ENCODE results near the gene CD151.

Gene CD151

DNA sequence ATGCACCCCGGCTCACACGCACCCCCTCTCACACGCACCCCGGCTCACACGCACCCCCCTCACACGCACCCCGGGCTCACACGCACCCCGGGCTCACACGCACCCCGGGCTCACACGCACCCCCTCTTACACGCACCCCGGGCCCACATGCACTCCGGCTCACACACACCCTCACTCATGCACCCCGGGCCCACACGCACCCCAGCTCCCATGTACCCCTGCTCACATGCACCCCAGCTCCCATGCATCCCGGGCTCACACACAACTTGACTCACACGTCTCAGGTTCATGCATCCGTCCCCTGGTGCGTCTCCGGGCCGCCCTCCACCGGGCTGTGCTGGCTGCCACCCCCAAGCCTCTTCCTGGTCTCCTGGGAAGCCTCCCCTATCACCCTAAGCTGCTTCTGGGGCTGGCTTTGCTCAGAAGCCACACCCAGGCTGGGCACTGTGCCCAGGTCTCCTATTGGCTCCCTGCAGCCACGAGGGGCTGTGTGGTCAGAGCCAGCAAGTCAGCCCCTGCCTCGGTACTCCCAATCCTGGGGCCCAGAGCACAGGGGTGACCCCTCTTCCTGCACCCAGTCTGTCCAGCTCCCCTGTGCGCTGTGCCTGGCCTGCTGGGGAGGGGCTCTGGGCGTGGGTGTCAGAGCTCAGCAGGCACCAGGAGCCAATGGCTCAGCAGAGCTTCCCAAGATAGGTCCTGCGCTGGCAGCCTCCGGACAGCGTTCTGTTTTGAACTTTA is 26.8 kb downstream of the CD151 start:
- DNase-seq: no peak

DNA sequence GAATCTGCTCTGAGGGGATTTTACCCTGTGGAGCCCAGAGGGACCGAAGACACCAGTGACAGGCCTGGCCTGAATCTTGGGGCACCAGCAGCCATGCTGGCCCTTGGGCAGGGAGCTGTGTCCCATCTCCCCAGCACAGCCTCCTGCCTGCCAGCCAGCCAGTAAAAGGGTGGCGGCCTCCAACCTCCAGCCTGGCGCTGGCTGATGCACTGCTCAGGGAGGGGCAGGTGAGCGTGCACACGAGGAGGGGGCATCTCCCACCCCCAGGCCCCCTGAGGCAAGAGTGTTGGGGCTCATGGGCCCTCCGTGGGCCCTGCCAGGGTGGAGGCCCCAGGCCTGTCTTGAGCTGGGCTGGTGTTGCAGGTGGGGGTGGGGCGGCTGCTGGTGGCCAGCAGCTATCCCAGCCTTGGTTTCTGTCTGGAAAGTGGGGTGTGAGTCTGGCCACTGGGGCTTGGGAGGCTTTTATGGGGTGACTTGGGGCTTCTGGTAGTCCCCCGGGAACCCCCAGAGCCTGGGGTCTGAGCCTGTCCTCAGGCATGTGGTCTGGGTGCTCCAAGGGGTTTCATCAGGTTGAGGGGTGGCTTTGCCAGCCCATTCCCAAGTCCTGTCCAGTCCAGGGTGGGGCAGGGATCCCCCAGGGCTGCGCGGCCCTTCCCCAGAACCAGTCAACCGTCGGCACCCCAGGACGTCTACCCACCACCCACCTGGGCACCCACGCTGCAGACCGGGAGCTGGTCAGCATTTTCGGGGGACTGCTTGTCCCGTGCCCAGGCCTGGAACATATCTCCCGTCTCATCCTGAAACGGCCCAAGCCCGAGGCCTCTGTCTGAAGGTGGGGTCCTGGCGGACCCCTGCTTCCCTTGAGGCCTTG is 27.7 kb downstream of the CD151 start:
- DNase-seq: no peak

DNA sequence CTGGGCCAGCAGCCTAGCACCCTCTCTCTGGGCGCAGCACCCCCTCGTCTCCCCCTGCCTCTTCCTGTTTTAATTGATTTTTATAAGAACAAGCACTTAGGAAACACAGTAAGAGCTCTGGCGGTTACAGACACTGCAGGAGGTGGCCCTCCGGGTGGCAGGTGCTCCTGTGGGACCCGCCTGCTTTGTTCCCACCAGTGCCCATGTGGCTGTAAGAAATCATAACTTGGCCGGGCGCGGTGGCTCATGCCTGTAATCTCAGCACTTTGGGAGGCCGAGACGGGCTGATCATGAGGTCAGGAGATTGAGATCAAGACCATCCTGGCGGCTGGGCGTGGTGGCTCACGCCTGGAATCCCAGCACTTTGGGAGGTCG is 28.3 kb downstream of the CD151 start:
- DNase-seq: no peak

DNA sequence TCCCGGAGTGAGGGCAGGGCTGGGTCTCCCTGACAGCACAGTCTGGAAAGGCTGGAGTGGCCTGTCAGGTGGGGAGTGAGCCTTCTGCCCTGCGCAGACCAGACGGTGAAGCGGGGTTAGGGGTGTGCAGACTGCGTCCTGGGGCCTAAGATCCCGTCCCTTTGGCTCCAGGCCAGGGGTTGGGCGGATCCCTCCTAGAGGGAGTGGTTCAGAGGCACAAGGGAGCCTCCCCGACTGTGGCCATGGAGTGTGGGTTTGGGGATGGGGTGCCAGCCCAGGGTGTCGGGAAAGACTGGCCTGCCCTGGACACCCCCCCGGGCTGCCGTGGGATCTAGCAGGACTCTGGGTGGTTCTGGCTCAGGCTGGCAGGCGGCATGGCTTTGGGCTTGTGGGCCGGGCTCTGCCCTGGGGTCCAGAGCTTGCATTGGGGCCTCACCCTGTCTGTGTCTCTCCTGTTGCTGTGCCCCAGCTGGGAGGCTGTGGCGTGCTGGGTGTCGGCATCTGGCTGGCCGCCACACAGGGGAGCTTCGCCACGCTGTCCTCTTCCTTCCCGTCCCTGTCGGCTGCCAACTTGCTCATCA is 29.4 kb downstream of the CD151 start:
- no peak for DNase-seq

DNA sequence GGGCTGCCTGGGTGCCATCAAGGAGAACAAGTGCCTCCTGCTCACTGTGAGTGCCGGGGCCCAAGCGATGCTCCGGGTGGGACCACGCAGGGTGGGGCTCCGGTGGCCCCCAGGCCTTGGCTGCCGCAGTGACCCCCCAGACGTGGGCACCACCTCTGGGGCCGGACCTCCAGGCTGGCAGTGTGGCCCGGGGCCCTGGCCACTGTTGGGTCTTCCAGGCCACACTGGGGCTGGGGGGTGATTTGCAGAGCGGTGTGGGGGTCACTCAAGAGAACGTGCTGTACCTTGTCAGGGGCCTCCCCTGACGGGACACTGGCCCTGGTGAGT is 29.9 kb downstream of the CD151 start:
- DNase-seq: no peak

DNA sequence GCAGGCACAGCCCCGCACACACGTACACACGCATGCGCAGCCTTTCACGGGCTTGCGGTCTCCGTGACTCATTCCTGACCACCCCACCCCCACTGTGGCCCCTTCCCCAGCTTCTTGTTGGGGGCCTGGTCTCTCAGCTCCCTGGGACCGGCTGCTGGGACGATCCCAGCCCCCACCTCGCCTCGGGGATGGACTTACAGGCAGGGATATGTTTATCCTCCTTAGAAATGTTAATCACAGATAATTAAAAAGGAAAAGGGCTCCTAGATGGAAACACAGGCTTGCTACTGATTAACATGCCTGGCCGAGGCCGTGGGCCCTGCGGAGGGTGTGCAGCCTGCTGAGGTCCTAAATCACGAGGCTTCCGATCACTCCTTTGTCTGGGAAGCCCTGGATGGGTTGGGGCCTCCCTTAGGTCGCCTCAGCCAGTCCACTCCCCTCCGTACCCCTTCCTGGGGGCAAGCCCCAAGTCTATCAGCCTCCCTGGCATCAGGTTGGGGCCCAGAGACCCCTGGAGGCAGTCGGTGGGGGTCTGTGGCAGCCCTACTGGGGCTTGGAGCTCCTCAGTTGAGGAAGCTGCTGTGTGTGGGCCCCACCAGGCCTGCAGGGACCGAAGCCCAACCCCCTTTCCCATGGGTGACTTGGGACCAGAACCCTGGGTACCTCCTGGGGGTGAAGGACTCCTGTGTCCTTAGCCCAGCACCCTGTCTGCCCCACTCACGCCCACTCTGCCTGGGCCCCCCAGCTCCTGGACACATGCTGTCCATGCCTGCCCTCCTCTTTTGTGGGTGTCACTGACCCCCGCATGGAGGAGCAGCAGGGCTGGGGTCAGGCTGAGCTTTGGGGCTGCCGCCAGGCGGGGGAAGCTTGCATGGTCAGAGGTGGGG is 30.5 kb downstream of the CD151 start:
- no peak for DNase-seq

DNA sequence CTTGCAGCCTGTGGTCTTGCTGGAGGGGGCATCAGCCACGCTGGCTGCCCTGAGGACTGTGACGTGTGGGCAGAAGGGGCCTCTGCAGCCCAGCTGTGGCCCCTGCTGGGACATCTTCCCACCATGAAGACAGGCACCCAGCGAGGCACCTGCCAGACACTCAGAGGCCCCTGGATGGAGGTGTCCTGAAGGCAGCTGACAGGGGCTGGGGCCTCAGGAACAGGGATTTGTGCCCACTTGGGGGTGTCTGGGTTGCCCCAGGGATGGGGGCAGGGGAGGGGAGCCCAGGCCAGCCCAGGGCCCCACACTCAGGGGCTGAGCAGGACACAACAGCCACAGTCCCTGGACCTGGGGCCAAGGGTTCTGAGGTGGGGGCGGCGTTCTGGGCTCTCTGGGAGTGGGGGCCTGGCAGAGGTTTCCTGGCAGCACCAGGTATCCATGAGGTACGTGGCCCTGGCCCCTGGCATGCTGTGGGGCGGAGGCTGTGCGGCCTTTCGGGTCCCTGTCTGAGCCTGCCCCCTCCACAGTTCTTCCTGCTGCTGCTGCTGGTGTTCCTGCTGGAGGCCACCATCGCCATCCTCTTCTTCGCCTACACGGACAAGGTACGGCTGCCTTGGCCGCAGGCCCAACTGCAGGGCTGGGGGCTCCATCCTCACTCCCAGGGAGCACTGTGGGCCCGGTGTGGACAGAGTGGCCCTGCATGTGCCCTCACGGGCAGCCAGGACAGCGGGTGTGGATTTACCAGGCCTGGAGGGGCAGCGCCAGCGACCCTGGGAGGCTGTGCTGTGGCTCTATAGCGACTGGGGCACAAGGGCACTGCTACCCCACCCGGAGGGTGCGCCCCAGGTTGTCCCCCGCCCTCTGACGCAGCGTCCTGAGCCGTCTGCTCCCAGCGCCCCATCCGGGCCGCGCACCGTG is 31.4 kb downstream of the CD151 start:
- DNase-seq: no peak

DNA sequence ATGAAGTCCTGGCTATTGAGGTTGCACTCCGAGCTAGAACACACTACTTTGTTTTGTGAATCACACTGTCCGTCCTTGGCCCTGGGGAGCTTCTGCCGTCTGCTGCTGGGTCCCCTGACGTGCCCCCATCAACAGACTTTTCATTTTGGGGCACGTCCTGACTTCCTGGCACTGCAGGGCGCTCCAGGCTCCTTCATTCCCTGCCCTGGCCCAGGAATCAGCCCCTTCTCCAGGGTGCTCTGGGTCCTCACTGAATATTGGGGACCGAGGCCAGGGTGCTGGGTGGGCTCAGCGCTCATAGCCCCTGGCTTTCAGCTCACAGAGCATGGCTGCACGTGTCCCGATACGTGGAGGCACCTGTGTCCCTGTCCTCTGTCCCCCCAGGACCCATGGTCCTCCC is 32.1 kb downstream of the CD151 start:
- no peak for DNase-seq

DNA sequence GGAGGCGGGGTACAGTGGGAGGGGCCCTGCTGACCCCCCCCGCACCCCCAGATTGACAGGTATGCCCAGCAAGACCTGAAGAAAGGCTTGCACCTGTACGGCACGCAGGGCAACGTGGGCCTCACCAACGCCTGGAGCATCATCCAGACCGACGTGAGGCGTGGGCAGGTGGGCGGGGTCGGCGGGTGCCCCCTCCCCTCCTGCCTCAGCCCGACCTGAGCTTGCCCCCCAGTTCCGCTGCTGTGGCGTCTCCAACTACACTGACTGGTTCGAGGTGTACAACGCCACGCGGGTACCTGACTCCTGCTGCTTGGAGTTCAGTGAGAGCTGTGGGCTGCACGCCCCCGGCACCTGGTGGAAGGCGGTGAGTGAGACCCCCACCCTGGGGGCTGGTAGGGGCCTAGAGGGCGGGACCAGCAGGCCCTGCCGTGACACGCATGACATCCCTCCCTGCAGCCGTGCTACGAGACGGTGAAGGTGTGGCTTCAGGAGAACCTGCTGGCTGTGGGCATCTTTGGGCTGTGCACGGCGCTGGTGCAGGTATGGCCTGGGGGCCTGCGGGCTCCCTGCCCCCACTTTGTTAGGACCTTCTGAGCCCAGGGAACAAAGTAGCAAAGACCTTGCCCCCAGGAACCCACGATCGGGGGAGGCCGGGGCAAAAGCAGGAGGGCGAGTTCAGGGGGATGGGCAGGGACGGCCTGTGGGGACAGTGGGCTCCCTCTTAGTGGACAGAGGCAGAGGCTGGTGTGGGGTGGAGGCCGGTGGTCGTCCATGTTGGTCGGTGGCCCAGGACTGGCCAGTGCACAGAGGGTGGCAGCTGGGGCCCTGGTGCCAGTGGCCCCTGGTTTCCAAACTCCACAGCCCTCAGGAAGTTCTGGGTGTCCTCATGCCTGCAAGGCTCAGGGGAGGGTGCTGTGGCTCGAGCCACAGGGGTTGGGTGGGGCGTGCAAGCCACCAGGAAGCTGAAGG is 33.0 kb downstream of the CD151 start:
- DNase-seq: no peak

DNA sequence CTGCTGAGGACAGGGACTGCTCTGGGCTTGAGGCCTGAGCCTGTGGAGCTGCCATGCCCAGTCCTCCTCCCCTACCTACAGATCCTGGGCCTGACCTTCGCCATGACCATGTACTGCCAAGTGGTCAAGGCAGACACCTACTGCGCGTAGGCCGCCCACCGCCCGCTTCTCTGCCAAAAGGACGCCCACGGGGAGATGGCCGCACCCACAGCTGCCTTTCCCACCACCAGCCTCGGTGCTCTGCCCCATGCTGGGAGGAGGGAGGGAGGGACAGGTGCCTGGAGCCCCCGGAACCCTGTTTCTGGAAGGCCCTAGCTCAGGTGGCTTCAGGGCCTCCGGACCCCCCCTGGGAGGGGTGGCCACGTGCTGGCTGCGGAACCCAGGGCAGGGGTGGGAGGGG is 33.7 kb downstream of the CD151 start:
- no peak for DNase-seq

DNA sequence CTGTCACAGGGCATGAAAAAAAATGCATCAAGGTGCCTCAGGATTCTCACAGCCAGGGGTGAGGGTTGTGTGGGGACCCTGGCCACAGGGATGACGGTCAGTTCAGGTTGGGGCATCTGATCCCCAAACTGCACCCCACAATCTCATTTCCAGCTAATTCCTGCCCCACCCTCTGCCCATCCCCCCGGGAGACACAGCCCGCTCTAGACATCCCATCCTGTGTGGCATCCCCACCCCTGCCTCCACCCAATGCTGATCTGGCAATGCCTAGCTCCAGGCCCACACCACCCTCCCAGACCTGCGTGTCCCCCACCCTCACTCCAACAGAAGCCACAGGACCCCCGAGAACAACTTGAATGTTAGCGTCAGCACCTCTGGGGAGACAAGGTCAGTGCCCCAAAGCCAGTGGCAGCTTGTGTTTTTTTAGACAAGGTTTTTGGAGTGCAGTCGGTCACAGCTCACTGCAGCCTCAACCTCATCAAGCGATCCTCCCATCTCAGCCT is 35.2 kb downstream of the CD151 start:
- no peak for DNase-seq

DNA sequence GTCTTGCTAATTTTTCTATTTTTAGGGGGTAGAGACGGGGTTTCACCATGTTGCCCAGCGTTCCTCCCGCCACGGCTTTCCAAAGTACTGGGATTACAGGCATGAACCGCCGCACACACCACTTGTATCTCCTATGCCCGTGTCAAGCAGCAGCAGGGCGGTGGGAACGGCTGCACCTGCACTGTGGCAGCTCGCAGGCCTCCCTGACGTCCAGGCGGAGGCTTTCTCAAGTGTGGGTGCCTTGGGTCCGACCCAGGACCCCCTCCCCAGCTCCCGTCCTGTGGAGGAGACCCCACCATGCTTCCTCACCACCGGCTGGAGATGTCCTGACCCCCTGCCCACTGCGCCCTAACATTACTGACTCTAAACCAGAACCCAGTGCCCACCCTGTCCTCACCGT is 35.6 kb downstream of the CD151 start:
- DNase-seq: no peak

DNA sequence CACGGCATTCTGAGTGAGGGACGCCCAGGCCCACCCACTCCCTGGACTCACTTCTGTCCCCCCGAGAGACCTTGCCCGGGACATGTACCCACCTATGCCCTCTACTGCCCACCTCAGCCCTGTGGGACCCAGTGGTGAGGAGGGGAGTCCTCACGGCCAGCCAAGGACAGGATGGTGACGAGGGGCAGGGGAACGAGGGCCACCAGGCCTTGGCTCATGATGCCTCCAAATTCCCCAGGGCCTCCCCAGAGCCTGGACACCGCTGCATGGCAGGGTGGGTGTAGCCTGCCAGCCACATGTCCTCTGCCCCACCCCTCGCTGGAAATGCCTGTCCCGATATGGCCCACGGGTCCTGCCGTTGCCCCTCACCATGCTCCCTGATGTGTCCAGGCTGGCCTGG is 36.0 kb downstream of the CD151 start:
- DNase-seq: no peak

DNA sequence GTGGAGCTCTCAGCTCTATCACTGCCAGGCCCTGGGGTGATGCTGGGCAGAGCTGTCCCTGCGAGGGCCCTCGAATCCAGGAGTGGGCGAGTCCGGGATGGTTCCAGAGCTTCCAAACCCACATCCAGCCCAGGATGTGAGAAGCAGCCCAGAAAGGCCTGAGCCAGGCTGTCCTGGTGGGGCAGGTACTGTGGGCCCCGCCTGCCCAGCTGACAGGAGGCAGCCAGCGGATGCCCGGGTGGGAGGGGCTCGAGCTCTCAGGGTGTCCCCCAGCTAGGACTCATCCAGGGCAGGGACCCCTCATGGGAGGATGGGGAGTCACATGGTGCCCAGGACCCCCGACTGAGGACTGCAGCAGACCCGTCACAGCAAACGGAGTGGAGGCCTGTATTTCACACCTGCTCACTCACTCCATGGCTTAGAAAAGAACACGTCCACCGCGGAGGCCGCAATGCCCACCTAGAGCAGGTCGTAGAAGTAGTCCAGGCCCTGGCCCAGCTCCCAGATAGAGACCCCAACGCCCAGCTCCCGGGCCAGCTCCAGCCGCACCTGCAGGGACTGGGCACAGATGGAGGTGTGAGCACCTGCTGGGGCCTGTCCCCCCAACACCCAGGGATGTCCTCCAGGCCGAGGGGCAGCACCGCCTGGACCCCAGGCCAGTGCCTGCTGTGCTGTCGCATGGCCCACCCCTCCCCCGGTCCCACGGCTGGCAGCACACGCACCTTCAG is 36.8 kb downstream of the CD151 start:
- DNase-seq: no peak

DNA sequence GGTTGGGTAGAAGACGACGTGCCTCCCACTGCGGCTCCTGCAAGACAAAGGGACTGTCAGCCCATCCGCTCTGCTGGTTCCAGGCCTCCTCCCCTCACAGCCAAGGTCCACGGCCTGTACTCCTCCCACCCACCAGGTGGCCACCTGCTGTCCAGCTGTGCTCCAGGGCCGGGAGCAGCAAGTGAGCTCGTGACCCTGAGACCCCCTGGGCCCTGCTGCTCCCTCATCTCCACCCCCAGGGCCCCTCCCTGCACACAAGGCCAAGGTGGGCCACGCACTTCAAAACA is 37.3 kb downstream of the CD151 start:
- DNase-seq: no peak

DNA sequence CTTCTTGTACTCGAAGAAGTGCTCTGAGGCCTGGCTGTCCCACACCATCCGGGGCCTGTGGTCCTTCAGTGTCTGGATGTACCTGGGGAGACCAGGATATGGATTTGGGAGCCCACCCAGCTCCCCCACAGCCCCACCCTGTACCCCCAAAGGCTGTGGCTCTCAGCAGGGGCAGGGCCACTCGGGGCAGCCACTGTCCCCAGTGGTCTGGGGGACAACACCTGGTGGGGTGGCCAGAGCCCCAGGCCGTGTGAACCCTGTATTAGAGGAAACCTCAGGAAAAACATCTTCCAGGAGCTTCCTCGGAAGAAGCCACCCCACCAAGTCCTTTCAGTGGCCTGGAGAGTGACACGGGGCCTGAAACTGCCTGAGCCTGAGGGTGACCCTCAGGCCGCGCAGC is 37.7 kb downstream of the CD151 start:
- DNase-seq: no peak

DNA sequence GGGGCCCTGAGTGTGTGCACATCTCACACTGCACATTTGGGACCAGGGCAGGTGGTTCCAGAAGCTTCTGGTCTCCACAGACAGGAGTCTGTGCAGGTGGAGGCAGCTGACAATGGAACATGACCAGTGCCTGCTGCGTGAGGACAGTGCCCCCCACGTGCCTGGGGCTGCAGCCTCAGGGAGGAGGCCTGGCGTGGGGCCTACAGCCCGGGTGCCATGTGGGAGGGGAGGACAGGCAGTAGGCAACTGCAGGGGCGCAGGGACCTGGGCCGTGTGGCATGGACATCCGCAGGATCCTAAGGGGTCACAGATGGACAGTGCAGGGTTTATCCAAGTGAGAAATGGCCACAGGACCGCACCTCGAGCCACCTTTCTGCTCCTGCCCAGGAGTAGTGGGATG is 38.7 kb downstream of the CD151 start:
- DNase-seq: no peak

DNA sequence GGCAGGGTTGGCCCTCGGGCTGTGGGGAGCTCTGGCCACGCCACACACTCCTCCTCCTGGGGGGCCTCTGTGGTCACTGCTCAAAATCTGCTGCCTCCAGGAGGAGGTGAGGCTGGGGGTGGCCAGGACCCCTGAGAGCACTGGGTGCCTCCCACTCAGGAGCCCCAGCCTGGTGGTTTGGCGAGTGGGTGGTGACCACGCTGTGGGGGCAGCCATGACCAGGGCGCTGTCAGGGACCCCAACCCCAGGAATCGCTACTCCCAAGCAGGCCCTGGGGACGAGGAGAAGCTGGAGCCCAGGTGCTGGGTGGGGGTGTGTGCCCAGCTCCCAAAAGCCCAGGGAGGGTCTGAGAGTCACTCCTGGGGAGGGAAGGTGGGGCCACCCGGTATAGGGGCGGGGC is 40.0 kb downstream of the CD151 start:
- DNase-seq: no peak

DNA sequence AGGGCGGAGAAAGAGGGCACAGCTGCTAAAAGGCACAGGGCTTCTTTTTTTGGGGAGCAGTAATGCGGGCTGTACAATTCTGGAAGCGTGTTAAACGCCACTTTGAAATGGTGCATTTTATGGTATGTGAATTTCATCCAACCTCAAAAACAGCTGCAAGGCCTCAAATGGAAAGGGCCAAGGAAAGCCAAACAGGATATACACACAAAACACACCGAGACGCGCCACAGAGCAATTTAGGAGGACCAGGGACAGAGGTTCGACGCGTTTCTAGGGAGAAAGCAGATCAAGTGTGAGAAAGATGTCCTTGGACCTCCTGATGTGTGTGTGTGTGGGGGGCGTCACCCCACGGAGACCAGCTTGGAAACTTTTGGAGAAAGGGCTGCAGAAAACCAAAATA is 41.0 kb downstream of the CD151 start:
- no peak for DNase-seq

DNA sequence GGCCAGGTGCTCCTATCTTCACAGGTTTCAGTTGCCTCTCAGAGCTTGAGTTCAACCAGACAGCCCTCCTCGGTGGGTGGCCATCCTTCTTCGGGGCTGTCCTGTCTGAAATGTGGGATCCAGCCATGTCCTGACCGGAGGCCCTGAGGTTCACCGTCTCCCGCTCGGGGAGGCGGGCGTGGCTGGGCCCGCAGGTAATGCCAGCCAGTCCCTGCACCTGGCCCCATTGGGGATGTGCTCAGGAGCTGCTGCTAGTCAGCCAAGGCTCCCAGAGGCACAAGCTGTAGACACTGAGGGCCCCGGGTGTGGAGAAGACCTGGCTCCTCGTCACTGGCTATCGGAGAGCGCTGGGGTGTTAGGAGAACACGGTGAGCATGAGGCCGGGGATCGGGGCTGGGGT is 42.5 kb downstream of the CD151 start:
- DNase-seq: no peak
